Measurements from ENCODE around the gene MAD1L1.

MAD1L1 gene

DNA sequence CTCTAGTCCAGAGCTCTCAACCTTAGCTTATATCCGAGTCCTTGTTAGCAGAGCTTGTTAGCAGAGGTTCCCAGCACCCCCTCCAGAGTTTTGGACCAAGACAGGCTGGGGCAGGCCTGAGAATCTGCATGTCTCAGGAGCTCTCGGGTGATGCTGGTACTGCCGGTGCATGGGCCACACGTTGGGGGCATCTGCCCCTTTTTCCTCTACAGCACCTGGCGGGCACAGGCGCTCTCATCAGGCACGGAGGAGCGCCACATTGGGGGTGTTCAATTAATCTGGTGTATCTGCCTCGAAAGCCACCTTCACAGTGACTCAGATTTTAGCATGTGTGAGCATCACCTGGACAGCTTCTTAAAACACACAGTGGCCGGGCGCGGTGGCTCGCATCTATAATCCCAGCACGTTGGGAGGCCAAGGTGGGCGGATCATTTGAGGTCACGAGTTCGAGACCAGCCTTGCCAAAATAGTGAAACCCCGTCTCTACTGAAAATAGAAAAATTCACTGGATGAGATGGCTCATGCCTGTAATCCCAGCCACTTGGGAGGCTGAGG, 445.0 kb downstream of the MAD1L1 start:
- no peak for DNase-seq

DNA sequence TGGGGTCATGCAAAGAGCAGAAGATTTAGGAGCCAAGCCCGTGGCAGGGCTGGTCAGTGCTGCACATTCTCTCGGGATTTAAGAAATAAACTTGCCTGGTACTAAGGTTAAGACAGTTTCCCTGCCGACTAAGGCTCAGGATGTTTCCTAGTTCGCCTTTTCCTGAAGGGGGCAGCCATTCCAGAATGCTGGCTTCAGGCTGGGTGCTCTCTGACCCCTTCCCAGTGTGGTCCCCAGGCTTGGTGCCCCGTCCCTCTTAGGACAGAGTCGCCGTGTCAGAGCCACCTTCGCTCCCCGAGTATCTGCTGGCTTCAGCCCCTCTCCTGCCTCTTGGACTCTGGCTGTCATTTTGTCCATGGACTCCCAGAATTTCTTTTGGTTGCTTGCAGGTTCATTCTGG, 445.5 kb downstream of the MAD1L1 start:
- no peak for DNase-seq

DNA sequence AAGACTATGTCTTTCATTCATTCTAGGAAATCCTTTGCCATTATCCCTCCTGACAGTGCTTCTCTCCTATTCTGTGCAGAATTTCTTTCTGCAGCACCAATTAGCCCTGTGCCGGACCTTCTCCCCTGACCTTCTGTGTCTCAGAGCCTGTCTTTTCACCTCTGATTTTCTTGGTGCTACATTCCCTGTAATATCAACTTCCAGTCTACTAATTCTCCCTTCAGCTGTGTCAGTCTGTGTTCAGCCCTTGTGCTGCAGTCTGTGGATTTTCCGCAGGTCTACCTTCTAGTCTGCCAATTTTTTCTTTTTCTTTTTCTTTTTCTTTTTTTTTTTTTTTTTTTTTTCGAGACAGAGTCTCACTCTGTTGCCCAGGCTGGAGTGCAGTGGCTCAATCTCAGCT, 446.9 kb downstream of the MAD1L1 start:
- DNase-seq = no peak

DNA sequence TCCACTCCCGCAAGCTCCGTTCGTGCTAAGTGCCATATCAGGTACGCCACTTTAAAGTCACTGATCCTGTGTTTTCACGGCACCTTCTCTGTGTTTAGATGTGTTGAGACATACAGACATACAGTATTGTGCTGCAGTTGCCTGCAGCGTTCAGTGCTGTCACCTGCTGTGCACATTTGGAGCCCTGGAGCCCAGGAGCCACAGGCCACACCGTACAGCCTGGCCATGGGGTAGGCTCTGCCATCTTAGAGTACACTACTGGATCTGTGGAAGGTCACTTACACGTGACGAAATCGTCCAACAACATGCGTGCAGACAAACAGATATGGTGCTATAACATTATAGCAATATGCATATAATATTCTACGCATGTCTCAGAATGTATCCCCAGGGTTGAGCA, 451.4 kb downstream of the MAD1L1 start:
- DNase-seq = no peak

DNA sequence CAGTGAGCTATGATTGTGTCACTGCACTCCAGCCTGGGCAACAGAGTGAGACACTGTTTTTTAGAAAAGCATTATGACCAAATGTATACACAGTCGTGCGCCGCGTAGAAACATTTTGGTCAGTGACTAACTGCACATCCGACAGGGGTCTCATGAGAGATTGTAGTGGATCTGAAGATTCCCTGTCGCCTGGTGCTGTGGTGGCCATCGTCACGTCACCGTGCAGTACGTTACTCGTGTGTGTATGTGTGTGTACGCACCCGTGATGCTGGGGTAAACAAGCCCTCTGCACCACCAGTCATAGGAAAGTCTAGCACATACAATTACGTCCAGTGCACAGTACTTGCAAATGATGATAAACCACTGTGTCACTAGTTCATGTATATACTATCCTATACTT, 453.3 kb downstream of the MAD1L1 start:
- no peak for DNase-seq

DNA sequence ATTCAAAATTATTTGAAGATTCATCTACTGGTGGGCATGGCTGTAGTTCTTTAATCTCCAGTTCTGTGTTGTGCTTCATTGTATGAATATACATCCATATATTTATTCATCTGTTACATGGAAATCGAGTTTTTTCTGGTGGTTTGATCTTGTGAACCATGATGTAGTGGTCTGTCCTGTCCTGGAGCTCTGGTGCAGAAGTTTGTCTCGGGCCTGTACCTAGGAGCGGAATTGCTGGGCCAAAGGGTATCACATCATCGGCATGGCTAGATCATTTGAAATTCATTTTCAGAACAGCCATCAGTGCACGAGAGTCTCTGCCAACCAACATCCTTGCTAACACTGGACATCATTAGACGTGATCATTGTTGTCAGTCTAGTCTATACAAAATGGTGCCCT, 455.6 kb downstream of the MAD1L1 start:
- no peak for DNase-seq

DNA sequence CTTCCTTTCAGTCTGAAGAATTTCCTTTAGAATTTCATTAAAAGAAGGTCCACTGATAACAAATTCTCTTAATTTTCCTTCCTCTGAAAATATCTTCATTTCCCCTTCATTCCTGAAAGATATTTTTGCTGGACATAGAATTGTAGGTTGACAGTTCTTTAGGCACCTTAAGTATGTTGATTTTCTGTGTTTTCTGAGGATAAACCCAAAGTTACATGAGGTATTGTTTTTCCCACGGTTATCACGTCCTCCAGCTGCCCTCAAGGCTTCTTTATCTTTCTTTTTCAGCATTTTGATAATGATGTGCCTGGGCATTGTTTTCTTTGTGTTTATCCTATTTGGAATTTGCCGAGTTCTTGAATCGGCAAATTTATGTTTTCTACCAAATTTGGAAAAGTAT, 457.4 kb downstream of the MAD1L1 start:
- DNase-seq = no peak

DNA sequence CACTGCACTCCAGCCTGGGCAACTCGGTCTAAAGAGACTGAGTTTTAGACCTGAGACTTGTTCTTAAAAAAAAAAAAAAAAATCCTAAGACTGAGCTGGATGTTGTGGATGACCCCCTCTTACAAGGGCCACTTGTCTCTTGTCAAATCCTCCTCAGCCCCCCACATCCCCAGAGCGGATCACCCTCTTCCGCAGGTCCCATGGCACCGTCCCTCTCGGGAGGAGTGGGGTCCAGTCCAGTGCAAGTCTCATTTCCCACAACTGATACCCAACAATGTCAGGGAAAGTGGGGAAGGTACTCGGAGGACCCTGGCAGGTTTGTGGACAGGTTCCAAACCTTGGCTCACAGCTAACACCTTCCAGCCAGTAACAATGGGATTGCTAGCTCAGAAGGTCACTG, 462.4 kb downstream of the MAD1L1 start:
- DNase-seq = no peak

DNA sequence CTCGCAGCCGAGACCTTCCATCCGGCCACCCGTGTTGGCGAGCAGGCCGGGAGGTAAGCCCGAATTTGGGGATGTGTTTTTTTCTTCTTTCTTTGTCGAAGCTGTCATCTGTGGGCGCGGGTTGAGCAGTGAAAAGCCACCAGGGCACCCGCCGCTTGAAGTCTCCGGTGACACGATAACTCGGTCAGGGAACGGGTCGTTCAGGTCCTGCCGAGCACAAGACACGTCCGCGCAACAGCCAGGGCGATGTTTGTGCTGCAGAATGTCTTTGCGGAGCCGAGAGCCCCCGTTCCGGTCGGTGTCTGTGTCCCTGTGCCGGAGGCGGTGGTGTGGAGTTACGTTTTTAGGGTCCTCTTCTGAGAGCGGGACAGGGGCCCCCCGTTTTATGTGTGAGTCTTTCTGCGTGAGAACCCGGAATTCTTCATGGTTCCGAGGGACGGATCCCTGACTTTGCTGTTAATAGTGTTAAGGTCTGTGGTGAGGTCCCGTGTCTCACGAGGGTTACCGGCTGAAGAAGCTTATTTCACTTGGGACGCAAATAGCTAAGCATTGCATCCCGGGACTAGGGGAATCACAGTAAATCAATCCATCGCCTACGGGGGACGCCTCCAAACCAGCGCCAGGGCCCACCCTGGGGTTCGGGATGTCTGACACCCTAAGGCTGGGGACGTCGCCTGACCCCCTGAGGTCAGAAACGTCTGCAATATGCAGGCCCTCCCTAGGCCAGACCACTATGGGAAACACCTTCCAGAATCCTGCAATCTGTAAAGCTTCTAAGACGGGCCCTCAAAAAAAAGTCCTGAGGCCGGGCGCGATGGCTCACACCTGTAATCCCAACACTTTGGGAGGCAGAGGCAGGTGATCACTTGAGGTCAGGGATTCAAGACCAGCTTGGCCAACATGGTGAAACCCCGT, 463.2 kb downstream of the MAD1L1 start:
- no peak for DNase-seq

DNA sequence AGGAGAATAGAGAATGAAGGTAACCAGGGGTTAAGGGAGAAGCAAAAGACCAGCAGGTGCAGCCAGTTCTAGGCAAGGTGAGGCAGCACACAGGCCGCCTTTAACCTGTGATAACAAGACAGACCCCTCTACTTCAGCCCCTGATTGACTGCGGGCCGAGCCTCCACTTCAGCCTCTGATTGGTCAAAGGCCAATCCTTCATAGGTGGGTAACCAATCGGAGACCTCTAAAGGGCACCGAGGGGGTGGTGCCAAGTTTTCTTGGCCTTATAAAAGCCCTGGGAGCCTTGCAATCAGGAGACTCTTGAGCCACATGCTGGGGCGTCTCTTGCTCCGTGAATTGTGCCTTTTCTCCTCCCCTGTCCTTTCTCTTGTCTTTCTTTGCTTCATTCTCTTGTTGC, 463.9 kb downstream of the MAD1L1 start:
- no peak for DNase-seq

DNA sequence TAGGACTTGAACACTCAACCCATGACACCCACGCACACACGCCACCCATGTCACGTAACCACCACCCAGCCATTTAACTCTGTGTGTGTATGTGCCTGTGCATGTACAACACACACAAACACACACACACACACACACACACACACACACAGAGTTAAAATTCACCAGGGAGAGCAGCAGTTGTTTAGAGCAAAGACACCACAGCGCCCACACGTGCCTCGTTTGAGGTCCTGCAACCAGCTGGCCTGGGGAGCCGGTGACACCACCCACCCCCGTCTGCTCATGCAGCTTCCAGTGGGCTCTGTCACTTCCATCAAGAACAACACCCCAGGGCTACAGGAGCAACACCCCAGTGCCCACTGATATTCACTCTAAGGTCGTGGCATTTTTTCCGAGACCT, 465.2 kb downstream of the MAD1L1 start:
- no peak for DNase-seq

All from stimulated activated CD4-positive, alpha-beta T cell treated with anti-CD3 and anti-CD28 coated beads, Interleukin-2, amount 100 ng/mL, for 24 hours (primary cell).